K562 (cell line): ENCODE data around the gene CCDC186. TPM values are rescaled to one million over a fixed set of nuclear protein-coding genes. Genes with fewer than 3 reads are reported as not detected.

Experiments
- CBX1 ChIP-seq: sonication (generic); IDR thresholded peaks from 2 replicates; pipeline ENCODE4 v1.6.1; 2016; ENCODE audit warnings: antibody characterized with exemption, low read depth, mild to moderate bottlenecking
- CXXC5 ChIP-seq: fragments of 250-450 bp; sonication (Bioruptor Pico); IDR thresholded peaks from 2 replicates; pipeline ENCODE4 v1.8.0; 2022; ENCODE audit warnings: inconsistent platforms, mild to moderate bottlenecking, moderate library complexity
- FUS ChIP-seq: fragments of 200-400 bp; formaldehyde crosslinking; optimal IDR thresholded peaks from 2 replicates; pipeline ENCODE3; 2017; ENCODE audit warnings: low read depth, low read length
- L3MBTL2 ChIP-seq: fragments of 450-650 bp; IDR thresholded peaks from 2 replicates; pipeline ENCODE4 v1.6.1; 2016; ENCODE audit warnings: mild to moderate bottlenecking, moderate library complexity
- MBD2 ChIP-seq: sonication (generic); IDR thresholded peaks from 2 replicates; pipeline ENCODE4 v1.6.1; 2016; ENCODE audit warnings: low read depth, borderline replicate concordance
- PHF8 ChIP-seq: fragments of 200-600 bp; sonication (generic); IDR thresholded peaks from 2 replicates; pipeline ENCODE4 v1.6.1; 2012; ENCODE audit warnings: mixed run types, mild to moderate bottlenecking, inconsistent platforms, low read length, moderate library complexity, borderline replicate concordance
- SMAD1 ChIP-seq: fragments of 150-350 bp; IDR thresholded peaks from 2 replicates; pipeline ENCODE4 v1.6.1; 2014; ENCODE audit warnings: low read length, low read depth; ENCODE audit not compliant: partially characterized antibody
- XRCC4 ChIP-seq: IDR thresholded peaks from one replicate; pipeline ENCODE4 v1.6.1; 2011; ENCODE audit not compliant: insufficient read depth, insufficient read length; ENCODE audit errors: extremely low read depth
- ZBED1 ChIP-seq: IDR thresholded peaks from 2 replicates; pipeline ENCODE4 v1.6.1; 2014
- ZFX ChIP-seq: sonication (generic); formaldehyde crosslinking; IDR thresholded peaks from 2 replicates; pipeline ENCODE4 v1.8.0; 2022; ENCODE audit warnings: mild to moderate bottlenecking, missing genetic modification reagents, moderate library complexity
- ZNF23 ChIP-seq: fragments of 250-450 bp; sonication (Bioruptor Pico); IDR thresholded peaks from 2 replicates; pipeline ENCODE4 v1.4.0; 2020; ENCODE audit warnings: mild to moderate bottlenecking
- polyA plus RNA-seq, 8 experiments: library from polyadenylated mRNA; depleted of rRNA in 4 of 8; stranded (reverse) in 5 of 8; unstranded in 3 of 8; fragments of >200 nt; fragmentation: Nextera tagmentation in 2 of 8; fragmentation: Illumina TruSeq in 1 of 8; extraction: Ambion mirVana in 2 of 8; extraction: Trizol in 1 of 8; gene quantifications; 2 replicates each; pipeline versions ENCODE4 v1.2.1 to v1.2.3, GENCODE V29; 2011 to 2014; ENCODE audit warnings: inconsistent platforms in 1 of 8, missing spikeins in 1 of 8
- total RNA-seq, 7 experiments: library from RNA; depleted of rRNA in 6 of 7; stranded (reverse); fragments of >200 nt in 6 of 7; fragmentation: Illumina TruSeq in 2 of 7; extraction: Trizol in 2 of 7; gene quantifications; 2 replicates each; pipeline versions ENCODE4 v1.2.1 to v1.2.3, GENCODE V29; 2011 to 2021; ENCODE audit warnings: low replicate concordance in 1 of 7
- TF ChIP-seq, protein P1 (sequence below): fragments of 450-650 bp; IDR thresholded peaks from 2 replicates; pipeline ENCODE4 v1.6.1; 2016
- TF ChIP-seq, protein P2 (sequence below): fragments of 250-450 bp; sonication (Bioruptor Pico); IDR thresholded peaks from 2 replicates; pipeline ENCODE4 v1.9.0; 2021; ENCODE audit warnings: mild to moderate bottlenecking, inconsistent platforms
- TF ChIP-seq, protein P3 (sequence below), 2 experiments: fragments of 450-650 bp in 1 of 2; sonication (generic) in 1 of 2; formaldehyde crosslinking in 1 of 2; IDR thresholded peaks in 1 of 2; conservative IDR thresholded peaks in 1 of 2; 2 replicates each; pipeline versions ENCODE4 v1.6.1 to v1.8.1; 2016 to 2023; ENCODE audit warnings: mild to moderate bottlenecking in 2 of 2, moderate library complexity in 2 of 2, inconsistent platforms in 1 of 2, missing genetic modification reagents in 1 of 2
- TF ChIP-seq, protein P4 (sequence below): fragments of 250-450 bp; sonication (Bioruptor Pico); IDR thresholded peaks from 2 replicates; pipeline ENCODE4 v1.5.1; 2021; ENCODE audit warnings: mild to moderate bottlenecking
- TF ChIP-seq, protein P5 (sequence below): fragments of 200-800 bp; sonication (Bioruptor generic); IDR thresholded peaks from 2 replicates; pipeline ENCODE4 v1.6.1; 2017; ENCODE audit warnings: missing genetic modification characterization, missing compliant biosample characterization
- TF ChIP-seq, protein P6 (sequence below): sonication (generic); formaldehyde crosslinking; IDR thresholded peaks from 2 replicates; pipeline ENCODE4 v1.8.0; 2022; ENCODE audit warnings: mild to moderate bottlenecking, missing genetic modification reagents, borderline replicate concordance

Gene CCDC186
- total and polyA plus RNA-seq, 9 of the 15 experiments (the other 6 are each of a cell fraction or from before 2014, with no cell fraction given) = 2.0 to 7.5 (median 4.7) TPM

DNA sequence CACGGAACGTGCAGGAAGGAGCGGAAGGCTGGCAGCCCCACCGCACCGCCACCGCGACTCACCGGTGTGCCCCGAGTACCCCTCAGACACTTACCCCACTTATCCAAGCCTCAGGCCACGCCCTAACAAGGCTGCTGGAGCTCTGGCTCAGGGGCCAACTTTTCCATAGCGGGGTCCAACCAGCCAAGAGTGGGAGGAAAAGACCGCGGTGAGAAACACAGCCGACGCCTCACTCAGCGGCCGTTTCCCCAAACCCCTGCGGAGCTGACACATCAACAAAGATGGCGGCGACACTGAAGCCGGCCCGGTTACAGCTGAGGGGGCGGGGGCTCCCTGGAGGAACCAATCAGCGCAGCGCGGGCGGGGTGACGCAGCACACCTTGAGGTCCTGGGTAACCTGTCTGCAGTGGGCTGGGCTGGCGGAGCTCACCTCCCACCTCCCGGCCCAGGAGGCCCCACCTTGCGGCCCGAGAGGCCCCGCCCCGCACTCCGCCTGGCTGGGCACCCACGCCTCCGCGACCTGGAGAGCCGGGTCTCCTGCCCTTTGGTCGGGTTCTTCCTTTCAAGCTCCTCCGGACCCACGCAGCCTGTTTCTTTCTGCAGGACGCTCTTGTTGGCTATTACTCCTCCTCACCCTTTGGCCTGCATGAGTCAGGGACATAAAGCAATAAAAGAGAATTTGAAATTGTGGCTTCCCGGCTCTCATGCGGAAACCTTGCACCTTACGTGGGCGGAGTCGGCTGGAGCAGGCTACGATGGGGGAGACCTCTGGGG lies at the start of gene CCDC186 (continued):
- TF ChIP-seq ZNF23 (CRISPR knock-in tag) = no peak
- TF ChIP-seq, protein P1, sequence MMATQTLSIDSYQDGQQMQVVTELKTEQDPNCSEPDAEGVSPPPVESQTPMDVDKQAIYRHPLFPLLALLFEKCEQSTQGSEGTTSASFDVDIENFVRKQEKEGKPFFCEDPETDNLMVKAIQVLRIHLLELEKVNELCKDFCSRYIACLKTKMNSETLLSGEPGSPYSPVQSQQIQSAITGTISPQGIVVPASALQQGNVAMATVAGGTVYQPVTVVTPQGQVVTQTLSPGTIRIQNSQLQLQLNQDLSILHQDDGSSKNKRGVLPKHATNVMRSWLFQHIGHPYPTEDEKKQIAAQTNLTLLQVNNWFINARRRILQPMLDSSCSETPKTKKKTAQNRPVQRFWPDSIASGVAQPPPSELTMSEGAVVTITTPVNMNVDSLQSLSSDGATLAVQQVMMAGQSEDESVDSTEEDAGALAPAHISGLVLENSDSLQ = peak; percentile 42
- TF ChIP-seq, protein P2, sequence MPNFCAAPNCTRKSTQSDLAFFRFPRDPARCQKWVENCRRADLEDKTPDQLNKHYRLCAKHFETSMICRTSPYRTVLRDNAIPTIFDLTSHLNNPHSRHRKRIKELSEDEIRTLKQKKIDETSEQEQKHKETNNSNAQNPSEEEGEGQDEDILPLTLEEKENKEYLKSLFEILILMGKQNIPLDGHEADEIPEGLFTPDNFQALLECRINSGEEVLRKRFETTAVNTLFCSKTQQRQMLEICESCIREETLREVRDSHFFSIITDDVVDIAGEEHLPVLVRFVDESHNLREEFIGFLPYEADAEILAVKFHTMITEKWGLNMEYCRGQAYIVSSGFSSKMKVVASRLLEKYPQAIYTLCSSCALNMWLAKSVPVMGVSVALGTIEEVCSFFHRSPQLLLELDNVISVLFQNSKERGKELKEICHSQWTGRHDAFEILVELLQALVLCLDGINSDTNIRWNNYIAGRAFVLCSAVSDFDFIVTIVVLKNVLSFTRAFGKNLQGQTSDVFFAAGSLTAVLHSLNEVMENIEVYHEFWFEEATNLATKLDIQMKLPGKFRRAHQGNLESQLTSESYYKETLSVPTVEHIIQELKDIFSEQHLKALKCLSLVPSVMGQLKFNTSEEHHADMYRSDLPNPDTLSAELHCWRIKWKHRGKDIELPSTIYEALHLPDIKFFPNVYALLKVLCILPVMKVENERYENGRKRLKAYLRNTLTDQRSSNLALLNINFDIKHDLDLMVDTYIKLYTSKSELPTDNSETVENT (CRISPR knock-in tag) = no peak
- TF ChIP-seq MBD2 = no peak
- TF ChIP-seq, protein P3, sequence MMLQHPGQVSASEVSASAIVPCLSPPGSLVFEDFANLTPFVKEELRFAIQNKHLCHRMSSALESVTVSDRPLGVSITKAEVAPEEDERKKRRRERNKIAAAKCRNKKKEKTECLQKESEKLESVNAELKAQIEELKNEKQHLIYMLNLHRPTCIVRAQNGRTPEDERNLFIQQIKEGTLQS (IDR thresholded peaks at IDR 0.05) = peak; percentile 34; the same call in 1 of the 2 replicates
- TF ChIP-seq, protein P3 (CRISPR knock-in tag; conservative IDR thresholded peaks at IDR 0.05) = no peak
- TF ChIP-seq PHF8 = peak; percentile 86; the same call in 1 of the 2 replicates
- TF ChIP-seq FUS = no peak
- peak; percentile 49; the same call in 1 of the 2 replicates for TF ChIP-seq ZFX (CRISPR knock-in tag)
- TF ChIP-seq, protein P4, sequence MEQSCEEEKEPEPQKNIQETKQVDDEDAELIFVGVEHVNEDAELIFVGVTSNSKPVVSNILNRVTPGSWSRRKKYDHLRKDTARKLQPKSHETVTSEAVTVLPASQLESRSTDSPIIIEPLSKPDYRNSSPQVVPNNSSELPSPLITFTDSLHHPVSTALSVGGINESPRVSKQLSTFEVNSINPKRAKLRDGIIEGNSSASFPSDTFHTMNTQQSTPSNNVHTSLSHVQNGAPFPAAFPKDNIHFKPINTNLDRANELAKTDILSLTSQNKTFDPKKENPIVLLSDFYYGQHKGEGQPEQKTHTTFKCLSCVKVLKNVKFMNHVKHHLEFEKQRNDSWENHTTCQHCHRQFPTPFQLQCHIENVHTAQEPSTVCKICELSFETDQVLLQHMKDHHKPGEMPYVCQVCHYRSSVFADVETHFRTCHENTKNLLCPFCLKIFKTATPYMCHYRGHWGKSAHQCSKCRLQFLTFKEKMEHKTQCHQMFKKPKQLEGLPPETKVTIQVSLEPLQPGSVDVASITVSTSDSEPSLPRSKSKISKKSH = no peak
- TF ChIP-seq, protein P5, sequence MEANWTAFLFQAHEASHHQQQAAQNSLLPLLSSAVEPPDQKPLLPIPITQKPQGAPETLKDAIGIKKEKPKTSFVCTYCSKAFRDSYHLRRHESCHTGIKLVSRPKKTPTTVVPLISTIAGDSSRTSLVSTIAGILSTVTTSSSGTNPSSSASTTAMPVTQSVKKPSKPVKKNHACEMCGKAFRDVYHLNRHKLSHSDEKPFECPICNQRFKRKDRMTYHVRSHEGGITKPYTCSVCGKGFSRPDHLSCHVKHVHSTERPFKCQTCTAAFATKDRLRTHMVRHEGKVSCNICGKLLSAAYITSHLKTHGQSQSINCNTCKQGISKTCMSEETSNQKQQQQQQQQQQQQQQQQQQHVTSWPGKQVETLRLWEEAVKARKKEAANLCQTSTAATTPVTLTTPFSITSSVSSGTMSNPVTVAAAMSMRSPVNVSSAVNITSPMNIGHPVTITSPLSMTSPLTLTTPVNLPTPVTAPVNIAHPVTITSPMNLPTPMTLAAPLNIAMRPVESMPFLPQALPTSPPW (CRISPR knock-in tag) = peak; percentile 53
- TF ChIP-seq ZBED1 = no peak
- TF ChIP-seq, protein P6, sequence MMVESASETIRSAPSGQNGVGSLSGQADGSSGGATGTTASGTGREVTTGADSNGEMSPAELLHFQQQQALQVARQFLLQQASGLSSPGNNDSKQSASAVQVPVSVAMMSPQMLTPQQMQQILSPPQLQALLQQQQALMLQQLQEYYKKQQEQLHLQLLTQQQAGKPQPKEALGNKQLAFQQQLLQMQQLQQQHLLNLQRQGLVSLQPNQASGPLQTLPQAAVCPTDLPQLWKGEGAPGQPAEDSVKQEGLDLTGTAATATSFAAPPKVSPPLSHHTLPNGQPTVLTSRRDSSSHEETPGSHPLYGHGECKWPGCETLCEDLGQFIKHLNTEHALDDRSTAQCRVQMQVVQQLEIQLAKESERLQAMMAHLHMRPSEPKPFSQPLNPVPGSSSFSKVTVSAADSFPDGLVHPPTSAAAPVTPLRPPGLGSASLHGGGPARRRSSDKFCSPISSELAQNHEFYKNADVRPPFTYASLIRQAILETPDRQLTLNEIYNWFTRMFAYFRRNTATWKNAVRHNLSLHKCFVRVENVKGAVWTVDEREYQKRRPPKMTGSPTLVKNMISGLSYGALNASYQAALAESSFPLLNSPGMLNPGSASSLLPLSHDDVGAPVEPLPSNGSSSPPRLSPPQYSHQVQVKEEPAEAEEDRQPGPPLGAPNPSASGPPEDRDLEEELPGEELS (CRISPR knock-in tag) = no peak
- TF ChIP-seq CXXC5 (CRISPR knock-in tag) = 0 out of 2 replicates have a peak, but pooled peaks have one; percentile 32
- peak; percentile 15; the same call in 1 of the 2 replicates for TF ChIP-seq CBX1
- TF ChIP-seq XRCC4 = no peak
- 0 out of 2 replicates have a peak, but pooled peaks have one; percentile 20 for TF ChIP-seq L3MBTL2
- TF ChIP-seq SMAD1 = peak; percentile 53
